Activated T-helper 17 cell treated with anti-CD3 and anti-CD28 coated beads, Interleukin-2, amount 50 U/mL, for 72 hours (primary cell): ENCODE results near the gene IQGAP3. TPM values are rescaled to one million over a fixed set of nuclear protein-coding genes. Genes with fewer than 3 reads are reported as not detected.
"Not testable (repeated sequence)": the region's sequence is repeated elsewhere in the genome, so short reads cannot be mapped to it uniquely, and the experiment has no call there.

Experiments
- ATAC-seq: fragments of 150-1000 bp; cut with Tn5 transposase; replicated peaks from 2 replicates; pipeline ENCODE4 v1.10.0; 2021; ENCODE audit warnings: mild to moderate bottlenecking, moderate library complexity
- H3K27ac Mint-ChIP-seq: one replicate; pipeline ENCODE4 v1.8.0; 2022; ENCODE audit warnings: mixed read lengths
- H3K27me3 Mint-ChIP-seq: one replicate; pipeline ENCODE4 v1.8.0; 2022; ENCODE audit warnings: mixed read lengths
- H3K36me3 Mint-ChIP-seq: one replicate; pipeline ENCODE4 v1.8.0; 2022; ENCODE audit warnings: low read depth, mild to moderate bottlenecking, mixed read lengths
- H3K4me1 Mint-ChIP-seq: one replicate; pipeline ENCODE4 v1.8.0; 2022; ENCODE audit warnings: mixed read lengths
- H3K4me3 Mint-ChIP-seq: one replicate; pipeline ENCODE4 v1.8.0; 2022; ENCODE audit warnings: mild to moderate bottlenecking, mixed read lengths
- H3K9me3 Mint-ChIP-seq: one replicate; pipeline ENCODE4 v1.8.0; 2022; ENCODE audit warnings: mixed read lengths
- total RNA-seq, 2 donors: library from RNA; stranded (reverse); gene quantifications; one replicate each; pipeline ENCODE4 v1.2.3, GENCODE V29; 2022

Gene IQGAP3
- total RNA-seq, 2 donors from 2014 or later = 8.7 to 9.4 TPM

DNA sequence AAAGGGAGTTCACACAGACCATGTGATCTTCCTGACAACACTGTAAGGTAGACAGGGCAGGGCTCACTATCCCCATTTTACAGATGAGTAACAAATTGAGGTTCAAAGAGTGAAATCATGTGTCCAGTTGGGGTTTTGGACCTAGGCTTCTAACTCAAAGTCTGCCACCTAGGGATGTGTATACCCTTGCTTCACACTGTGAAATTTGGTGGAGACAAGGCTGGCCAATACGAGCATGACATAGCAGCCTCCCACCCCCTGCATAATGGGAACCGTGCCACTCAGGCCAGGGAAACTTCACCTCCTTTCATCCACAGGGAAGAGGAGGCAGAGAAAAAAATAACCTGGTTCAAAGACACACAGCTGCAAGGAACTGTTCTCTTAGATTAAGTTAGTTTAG lies 6.8 kb downstream of the IQGAP3 start:
- Mint-ChIP-seq H3K27me3 (no peaks in the 10 kb centered on the region), H3K27ac (no peak overlapping the region), H3K9me3 (no peaks in the 10 kb centered on the region), H3K4me3 (no peak overlapping the region), H3K4me1 (no peaks in the 10 kb centered on the region), H3K36me3 (no peaks in the 10 kb centered on the region)
- peak; percentile 14 for ATAC-seq

DNA sequence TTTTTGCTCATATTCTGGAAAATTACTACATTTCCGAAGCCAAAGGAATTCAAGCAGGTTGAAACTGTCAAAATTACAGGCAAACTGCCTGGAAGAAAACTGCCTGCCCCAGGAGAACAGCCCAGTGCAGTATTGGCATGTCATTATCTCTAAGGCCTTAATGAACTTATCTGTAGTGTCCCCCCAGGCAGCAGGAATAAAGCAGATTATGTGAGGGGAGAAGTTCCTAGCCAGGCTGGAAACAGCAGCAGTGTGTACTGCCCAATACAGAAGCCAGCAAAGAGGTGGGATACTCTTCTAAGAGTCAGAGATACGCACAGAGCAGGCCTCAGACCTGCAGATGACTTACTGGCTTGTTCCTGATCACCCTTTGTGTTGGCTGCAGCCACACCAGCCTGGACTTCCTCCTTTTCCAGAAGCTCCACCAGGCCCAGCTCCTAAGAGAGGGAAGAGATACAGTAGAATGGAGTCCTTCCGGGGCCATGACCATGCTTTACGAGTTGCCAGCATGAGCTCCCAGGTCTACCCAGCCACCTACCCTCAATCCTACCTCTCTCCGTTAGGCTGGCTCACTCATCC lies 11.7 kb downstream of the IQGAP3 start:
- H3K4me3 Mint-ChIP-seq = no peak overlapping the region
- no peaks in the 10 kb centered on the region for H3K4me1 Mint-ChIP-seq
- no peak for ATAC-seq
- H3K27me3 Mint-ChIP-seq = no peaks in the 10 kb centered on the region
- H3K36me3 Mint-ChIP-seq = no peaks in the 10 kb centered on the region
- H3K27ac Mint-ChIP-seq = no peak overlapping the region
- H3K9me3 Mint-ChIP-seq = no peaks in the 10 kb centered on the region

DNA sequence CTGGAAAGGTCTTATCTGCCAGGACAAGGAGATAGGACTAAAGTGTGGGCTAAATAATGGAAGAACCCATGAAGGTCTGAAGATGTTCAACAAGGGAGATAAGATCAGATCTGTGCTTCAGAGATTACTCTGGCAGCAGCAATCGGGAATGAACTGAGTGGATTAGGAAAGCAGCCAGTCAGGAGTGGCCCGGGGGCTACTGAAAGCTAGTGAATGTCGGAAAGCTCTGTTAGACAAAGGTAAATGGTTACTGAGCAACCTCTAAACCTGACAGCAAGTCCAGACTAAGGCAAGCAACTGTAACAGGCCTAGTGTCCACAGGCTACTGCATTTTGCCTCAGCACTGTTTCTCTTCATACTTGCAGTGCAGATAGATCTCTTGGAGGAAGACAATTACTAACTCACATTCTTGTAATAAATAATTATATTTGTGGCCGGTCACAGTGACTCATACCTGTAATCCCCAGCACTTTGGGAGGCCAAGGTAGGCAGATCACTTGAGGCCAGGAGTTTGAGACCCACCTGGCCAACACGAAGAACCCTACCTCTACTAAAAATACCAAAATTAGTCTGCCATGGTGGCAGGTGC lies 12.5 kb downstream of the IQGAP3 start:
- H3K9me3 Mint-ChIP-seq = no peaks in the 10 kb centered on the region
- H3K36me3 Mint-ChIP-seq = no peaks in the 10 kb centered on the region
- H3K27ac Mint-ChIP-seq = peak overlapping the region; percentile 24
- no peak for ATAC-seq
- no peak overlapping the region for H3K4me3 Mint-ChIP-seq
- no peaks in the 10 kb centered on the region for H3K4me1 Mint-ChIP-seq
- no peaks in the 10 kb centered on the region for H3K27me3 Mint-ChIP-seq

DNA sequence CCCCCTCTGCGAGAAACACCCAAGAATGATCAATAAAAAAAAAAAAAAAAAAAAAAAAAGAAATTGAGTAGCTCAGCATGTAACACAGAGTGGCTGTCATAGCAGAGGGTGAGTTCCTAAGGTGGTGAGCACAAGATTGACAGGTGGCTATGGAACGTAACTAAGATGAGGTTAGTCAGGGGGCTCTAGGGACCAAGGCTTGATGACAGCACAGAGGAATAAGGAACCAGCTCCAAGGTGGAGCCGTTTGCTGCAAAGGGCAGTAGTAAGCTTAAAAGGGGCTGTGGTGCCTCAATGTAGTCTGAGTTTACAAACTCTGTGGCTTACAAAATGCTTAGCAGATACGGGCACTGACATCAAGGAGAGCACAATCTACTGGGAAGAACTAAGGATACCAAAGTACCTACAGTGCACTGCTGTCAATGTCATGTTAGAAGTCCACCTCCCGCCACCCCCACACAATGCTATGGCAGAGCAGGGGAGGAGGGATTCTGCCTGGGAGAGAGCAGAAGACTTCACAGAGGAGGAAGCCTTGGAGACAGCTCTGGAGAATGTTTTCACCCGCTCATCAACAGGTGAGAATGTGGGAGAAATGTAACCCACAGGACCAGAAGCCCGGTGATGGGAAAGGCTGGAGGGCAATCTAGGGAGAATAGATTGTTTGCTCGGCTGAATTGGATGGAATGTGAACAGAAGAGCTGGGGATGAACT lies 13.1 kb downstream of the IQGAP3 start:
- ATAC-seq = no peak
- no peaks in the 10 kb centered on the region for H3K27me3 Mint-ChIP-seq
- H3K36me3 Mint-ChIP-seq = no peaks in the 10 kb centered on the region
- no peak overlapping the region for H3K4me3 Mint-ChIP-seq
- peak overlapping the region; percentile 24 for H3K27ac Mint-ChIP-seq
- H3K4me1 Mint-ChIP-seq = no peaks in the 10 kb centered on the region
- H3K9me3 Mint-ChIP-seq = no peaks in the 10 kb centered on the region

DNA sequence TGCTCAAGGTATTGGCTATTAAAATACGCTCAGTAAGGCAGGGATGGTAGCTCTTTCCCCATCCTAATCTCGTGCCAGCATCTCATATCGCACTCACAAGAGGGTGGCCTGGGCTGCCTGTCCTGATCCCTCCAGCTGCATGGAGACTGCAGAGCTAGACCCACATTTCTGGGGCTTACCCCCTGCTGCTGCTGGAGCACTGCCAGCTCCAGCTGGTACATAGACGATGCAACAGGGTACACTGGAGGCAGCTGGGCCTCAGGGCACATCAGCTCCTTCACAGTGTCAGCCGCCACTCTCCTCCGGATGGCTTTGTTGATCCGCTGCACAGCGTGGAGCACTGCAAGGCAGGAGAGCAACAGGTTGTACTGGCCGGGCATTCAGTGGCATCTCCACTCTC lies 16.0 kb downstream of the IQGAP3 start:
- Mint-ChIP-seq H3K27me3 (no peaks in the 10 kb centered on the region), H3K4me1 (peaks cover 11% of the 10 kb centered on the region), H3K36me3 (no peaks in the 10 kb centered on the region), H3K4me3 (no peak overlapping the region), H3K27ac (no peak overlapping the region), H3K9me3 (no peaks in the 10 kb centered on the region)
- no peak for ATAC-seq

DNA sequence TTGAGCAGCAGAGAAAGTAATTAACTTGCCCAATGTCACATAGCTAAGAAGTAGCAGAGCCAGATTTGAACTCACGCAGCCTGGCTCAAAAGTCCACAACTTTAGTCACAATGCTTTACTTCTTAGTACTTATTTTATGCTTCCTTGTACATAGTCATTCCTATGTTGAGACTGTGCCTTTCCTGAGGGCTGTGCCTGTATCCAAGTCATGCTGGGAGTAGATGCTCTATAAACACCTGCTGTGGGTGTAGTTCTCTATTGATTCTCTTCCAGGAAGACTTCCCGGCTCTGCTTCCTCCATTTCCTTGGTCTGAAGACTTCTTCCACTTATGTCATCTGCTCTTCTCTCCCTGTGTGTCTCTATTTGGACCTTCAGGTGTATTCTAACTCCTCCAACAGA lies 16.6 kb downstream of the IQGAP3 start:
- H3K36me3 Mint-ChIP-seq = no peaks in the 10 kb centered on the region
- no peaks in the 10 kb centered on the region for H3K27me3 Mint-ChIP-seq
- H3K27ac Mint-ChIP-seq = no peak overlapping the region
- no peaks in the 10 kb centered on the region for H3K9me3 Mint-ChIP-seq
- no peak overlapping the region for H3K4me3 Mint-ChIP-seq
- peaks cover 11% of the 10 kb centered on the region for H3K4me1 Mint-ChIP-seq
- ATAC-seq = no peak

DNA sequence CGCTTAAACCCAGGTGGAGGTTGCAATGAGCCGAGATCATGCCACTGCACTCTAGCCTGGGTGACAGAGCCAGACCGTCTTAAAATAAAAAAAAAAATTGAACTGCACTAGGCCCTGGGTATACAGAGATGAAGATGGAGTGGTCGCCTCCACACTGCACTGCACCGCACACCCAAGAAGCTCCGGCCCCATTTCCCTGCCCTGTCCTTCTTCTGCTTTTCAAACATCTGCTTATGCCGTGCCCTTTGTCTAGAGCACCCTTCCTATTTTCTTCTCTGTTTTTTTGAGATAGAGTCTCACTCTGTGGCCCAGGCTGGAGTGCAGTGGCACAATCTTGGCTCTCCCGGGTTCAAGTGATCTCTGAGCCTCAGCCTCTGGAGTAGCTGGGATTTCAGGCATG lies 17.4 kb downstream of the IQGAP3 start:
- Mint-ChIP-seq H3K27ac (no peak overlapping the region), H3K27me3 (no peaks in the 10 kb centered on the region), H3K4me1 (peaks cover 11% of the 10 kb centered on the region), H3K9me3 (no peaks in the 10 kb centered on the region), H3K4me3 (no peak overlapping the region), H3K36me3 (no peaks in the 10 kb centered on the region)
- ATAC-seq = no peak

DNA sequence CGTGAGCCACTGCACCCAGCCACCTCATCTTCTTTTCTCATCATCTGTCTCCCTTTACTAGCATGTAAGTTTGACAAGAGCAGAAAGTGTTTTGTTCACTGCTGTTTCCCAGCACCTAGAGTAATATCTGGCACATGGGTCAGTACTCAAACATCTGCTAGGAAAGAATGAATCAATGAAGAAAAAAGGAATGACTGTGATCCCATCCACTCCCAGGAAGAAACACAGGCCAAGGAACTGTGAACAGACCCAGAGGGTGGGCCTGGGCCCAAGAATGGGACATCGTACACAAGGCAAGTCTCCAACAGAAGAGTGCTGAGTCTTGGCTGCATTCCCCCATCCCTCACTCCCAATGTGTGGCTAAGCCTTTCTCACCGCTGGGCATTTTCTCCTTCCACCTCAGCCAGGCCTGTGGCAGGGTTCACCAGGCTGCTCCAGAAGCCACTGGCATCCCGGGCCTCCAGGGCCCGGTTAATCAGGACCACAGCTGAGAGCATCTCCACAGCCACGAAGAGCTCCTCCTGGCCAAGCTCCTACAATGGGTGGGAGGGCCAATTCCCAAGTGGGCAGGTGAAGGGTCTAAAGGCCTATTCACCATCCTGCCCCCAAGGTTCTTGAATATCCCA lies 18.4 kb downstream of the IQGAP3 start:
- Mint-ChIP-seq H3K4me3 (no peak overlapping the region), H3K36me3 (no peaks in the 10 kb centered on the region), H3K27ac (no peak overlapping the region), H3K9me3 (no peaks in the 10 kb centered on the region), H3K4me1 (peaks cover 11% of the 10 kb centered on the region), H3K27me3 (no peaks in the 10 kb centered on the region)
- no peak for ATAC-seq

DNA sequence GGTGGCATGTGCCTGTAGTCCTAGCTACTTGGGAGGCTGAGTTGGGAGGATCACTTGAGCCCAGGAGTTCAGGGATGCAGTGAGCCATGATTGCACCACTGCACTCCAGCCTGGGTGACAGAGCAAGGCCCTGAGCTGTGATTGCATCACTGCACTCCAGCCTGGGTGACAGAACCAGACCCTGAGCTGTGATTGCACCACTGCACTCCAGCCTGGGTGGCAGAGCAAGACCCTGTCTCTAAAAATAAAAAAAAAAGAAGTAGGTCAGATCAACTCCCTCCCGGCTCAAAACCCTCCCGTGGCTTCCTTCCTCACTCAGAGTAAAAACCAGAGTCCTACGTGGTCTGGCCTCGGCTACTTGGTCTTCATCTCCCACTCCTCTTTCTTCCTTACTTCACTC lies 19.4 kb downstream of the IQGAP3 start:
- not testable (repeated sequence) for H3K9me3 Mint-ChIP-seq, H3K4me3 Mint-ChIP-seq, H3K27me3 Mint-ChIP-seq, H3K36me3 Mint-ChIP-seq, ATAC-seq
- H3K4me1 Mint-ChIP-seq = peaks cover 11% of the 10 kb centered on the region
- peak overlapping the region; percentile 7 for H3K27ac Mint-ChIP-seq

DNA sequence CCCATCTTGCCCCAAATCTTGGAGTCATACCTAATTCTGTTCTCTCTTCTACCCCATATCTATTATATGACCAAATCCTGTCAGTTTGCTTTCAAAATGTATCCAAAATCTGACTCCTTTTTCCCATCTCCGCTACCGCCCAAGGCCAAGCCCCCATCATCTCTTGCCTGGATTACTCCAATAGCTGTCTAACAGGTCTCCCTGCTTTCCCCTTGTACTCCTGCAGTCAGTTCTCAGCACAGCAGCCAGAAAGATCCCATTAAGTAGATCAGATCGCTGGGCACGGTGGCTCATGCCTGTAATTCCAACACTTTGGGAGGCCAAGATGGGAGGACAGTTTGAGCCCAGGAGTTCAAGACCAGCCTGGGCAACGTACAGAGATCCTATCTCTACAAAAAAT lies 19.8 kb downstream of the IQGAP3 start:
- Mint-ChIP-seq H3K4me3 (no peak overlapping the region), H3K36me3 (no peaks in the 10 kb centered on the region), H3K4me1 (peaks cover 11% of the 10 kb centered on the region), H3K9me3 (no peaks in the 10 kb centered on the region), H3K27me3 (no peaks in the 10 kb centered on the region), H3K27ac (no peak overlapping the region)
- no peak for ATAC-seq

DNA sequence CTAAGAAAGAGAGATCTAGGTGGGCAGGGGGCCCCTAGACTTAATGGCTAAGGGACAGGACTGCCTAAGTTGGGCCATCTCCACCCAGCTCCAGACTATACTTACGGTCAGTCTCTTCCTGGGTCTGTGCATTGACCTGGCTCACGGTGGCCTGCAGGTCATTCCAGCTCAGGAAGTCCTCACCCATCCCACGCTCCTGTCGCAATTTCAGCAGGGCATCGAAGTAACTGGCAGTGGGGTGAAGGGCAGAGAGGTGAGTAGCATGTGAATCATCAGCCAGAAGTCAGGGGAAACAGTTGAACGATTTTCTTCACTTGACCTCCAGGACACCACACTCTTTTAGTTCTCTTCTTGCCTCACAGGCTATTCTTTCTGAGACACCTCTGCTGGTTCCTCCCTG lies 20.5 kb downstream of the IQGAP3 start:
- H3K9me3 Mint-ChIP-seq = no peaks in the 10 kb centered on the region
- no peak overlapping the region for H3K4me3 Mint-ChIP-seq
- no peak overlapping the region for H3K27ac Mint-ChIP-seq
- no peaks in the 10 kb centered on the region for H3K36me3 Mint-ChIP-seq
- H3K27me3 Mint-ChIP-seq = no peaks in the 10 kb centered on the region
- ATAC-seq = peak; percentile 49
- H3K4me1 Mint-ChIP-seq = peaks cover 11% of the 10 kb centered on the region

DNA sequence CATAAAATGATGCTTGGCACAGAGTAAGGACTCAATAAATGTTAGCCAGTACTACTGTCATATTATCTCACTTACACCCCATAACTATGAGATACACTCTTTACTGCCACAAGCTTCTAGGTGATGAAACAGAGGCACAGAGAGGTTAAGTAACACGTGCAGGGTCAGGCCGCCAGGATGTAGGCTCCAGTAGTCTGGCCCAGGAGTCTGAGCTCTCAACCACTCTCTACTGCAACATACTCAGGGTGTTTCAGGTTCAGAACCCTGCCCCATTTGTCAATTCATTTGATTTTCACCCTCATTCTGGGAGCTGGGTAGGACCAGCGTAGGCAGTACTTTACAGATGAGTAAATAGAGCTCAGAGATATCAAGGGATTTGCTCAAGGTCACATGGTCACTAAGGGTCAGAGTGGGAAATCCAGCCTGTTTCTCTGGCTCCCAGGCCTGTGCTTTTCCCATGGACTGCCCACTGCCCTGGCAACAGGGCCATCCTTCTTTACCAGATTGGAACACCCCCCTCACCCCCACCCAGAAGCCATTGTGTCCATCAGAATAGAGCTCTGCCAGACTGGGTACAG lies 21.2 kb downstream of the IQGAP3 start:
- H3K4me1 Mint-ChIP-seq = peaks cover 11% of the 10 kb centered on the region
- H3K36me3 Mint-ChIP-seq = no peaks in the 10 kb centered on the region
- ATAC-seq = no peak
- H3K27ac Mint-ChIP-seq = no peak overlapping the region
- no peaks in the 10 kb centered on the region for H3K9me3 Mint-ChIP-seq
- H3K4me3 Mint-ChIP-seq = no peak overlapping the region
- H3K27me3 Mint-ChIP-seq = no peaks in the 10 kb centered on the region

DNA sequence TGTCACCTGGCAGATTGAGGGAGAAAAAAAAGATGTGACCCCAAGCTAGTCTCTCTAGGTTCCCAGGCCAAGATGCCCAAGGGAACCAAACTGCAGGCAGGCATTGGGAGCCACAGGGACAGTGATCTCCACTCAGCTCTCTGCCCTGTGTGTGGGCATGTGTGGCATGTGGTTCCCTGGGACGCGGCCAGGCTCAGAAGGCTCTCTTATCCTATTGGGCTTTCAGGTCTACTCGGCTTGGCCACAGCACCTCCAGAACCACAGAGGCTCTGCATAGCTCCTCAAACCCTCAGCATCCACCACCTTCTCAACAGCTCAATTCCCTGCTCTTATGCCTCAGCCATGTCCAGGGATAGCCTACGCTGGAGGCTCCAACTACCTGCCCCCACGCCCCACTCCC lies 22.0 kb downstream of the IQGAP3 start:
- H3K4me3 Mint-ChIP-seq = no peak overlapping the region
- no peak overlapping the region for H3K27ac Mint-ChIP-seq
- no peaks in the 10 kb centered on the region for H3K27me3 Mint-ChIP-seq
- ATAC-seq = no peak
- H3K9me3 Mint-ChIP-seq = no peaks in the 10 kb centered on the region
- no peaks in the 10 kb centered on the region for H3K36me3 Mint-ChIP-seq
- peaks cover 11% of the 10 kb centered on the region for H3K4me1 Mint-ChIP-seq

DNA sequence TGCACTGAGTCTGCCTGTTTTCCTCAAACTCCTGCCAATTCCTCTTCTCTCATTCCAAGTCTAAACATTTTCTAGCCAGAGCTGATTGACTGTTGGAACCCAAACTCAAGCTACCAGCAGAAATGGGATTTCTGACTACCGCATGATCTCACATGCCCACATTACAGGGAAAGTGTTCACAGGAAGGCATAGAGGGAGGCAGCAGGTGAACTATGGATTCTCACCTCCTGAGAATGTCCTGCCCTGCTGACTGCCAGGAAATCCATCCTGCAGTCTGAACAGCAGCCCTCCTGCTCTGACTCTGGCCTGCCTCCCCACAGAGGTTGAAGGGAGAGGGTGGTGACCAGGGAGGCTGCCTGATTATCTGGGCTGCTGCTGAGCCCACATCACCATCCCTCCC lies 22.5 kb downstream of the IQGAP3 start:
- Mint-ChIP-seq H3K36me3 (no peaks in the 10 kb centered on the region), H3K9me3 (no peaks in the 10 kb centered on the region), H3K27me3 (no peaks in the 10 kb centered on the region), H3K27ac (no peak overlapping the region), H3K4me1 (peaks cover 11% of the 10 kb centered on the region), H3K4me3 (no peak overlapping the region)
- ATAC-seq = no peak

DNA sequence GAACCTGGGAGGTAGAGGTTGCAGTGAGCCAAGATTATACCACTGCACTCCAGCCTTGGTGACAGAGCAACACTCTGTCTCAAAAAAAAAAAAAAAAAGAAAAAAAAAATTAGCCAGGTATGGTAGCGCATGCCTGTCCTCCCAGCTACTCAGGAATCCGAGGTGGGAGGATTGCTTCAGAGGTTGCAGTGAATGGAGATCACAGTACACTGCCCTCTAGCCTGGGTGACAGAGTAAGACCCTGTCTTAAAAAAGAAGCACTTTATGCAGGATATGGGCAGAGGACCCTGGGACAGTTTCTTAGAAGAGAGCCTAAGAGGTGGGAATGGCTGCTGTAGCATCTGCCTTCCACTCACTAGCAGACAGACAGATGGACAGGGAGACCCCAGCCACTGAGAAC lies 23.0 kb downstream of the IQGAP3 start:
- ATAC-seq = no peak
- peaks cover 11% of the 10 kb centered on the region for H3K4me1 Mint-ChIP-seq
- H3K27me3 Mint-ChIP-seq = no peaks in the 10 kb centered on the region
- H3K36me3 Mint-ChIP-seq = no peaks in the 10 kb centered on the region
- H3K27ac Mint-ChIP-seq = no peak overlapping the region
- no peak overlapping the region for H3K4me3 Mint-ChIP-seq
- H3K9me3 Mint-ChIP-seq = no peaks in the 10 kb centered on the region
